ENCODE measurements around the gene INAVA. TPM values are rescaled to one million over a fixed set of nuclear protein-coding genes. Genes with fewer than 3 reads are reported as not detected.
"Not testable (repeated sequence)": the region's sequence is repeated elsewhere in the genome, so short reads cannot be mapped to it uniquely, and the experiment has no call there.

Gene INAVA
- polyA plus RNA-seq, 3 donors = not detected

DNA sequence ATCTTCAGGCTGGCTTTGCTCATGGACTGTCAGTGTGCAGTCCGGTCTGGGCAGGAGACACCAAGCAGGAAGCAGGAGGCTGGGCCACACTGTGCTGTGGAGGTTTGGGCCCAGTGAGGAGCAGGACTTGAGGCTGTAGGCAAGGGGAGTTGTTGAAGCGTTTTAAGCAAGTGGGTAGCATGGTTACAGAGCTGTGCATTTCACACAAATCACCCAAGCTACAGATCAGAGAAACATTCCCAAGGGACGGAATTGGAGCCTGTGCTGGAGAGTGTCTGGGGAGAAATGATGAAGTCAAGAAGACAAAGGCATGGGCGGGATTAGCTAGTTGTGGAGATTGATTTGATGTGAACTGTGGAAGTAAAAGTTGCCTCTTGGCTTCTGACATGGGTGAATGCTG is 67.9 kb downstream of the INAVA start:
- Histone ChIP-seq H3K36me3 (replicated peaks in 1 of 2; ENCODE audit: control insufficient read depth in 1 of 2, insufficient read depth in 2 of 2, low read length in 2 of 2) (peaks cover 0 to 2% of the 10 kb centered on the region in 2 donors), H3K4me2 (replicated peaks; ENCODE audit: extremely low read depth, low read length, poor library complexity, severe bottlenecking) (no peak overlapping the region), H3K27me3 (ENCODE audit: control insufficient read depth in 2 of 2, insufficient read depth in 2 of 2, low read length in 2 of 2) (no peaks in the 10 kb centered on the region), H3K4me1 (ENCODE audit: control insufficient read depth in 1 of 2, insufficient read depth in 2 of 2, low read length in 2 of 2) (no peaks in the 10 kb centered on the region), H3K9ac (ENCODE audit: insufficient read depth, low read length, poor library complexity, severe bottlenecking) (no peak overlapping the region), H3K9me3 (replicated peaks in 1 of 2; ENCODE audit: control insufficient read depth in 1 of 2, insufficient read depth in 1 of 2, low read length in 2 of 2) (no peaks in the 10 kb centered on the region), H3K79me2 (ENCODE audit: insufficient read depth, low read length) (no peaks in the 10 kb centered on the region), H4K20me1 (ENCODE audit: insufficient read depth, low read length) (no peaks in the 10 kb centered on the region), H2AFZ (ENCODE audit: insufficient read depth, low read depth, low read length, poor library complexity, severe bottlenecking) (no peak overlapping the region), H3K27ac (ENCODE audit: low read depth in 1 of 2, low read length in 2 of 2) (no peak overlapping the region), H3K4me3 (replicated peaks in 1 of 3; ENCODE audit: low read depth in 2 of 3, low read length in 3 of 3) (no peak overlapping the region)
- no peak overlapping the region for H3K4me3 Mint-ChIP-seq
- H3K27ac Mint-ChIP-seq = no peak overlapping the region
- H3K36me3 Mint-ChIP-seq = no peaks in the 10 kb centered on the region
- peaks cover 2% of the 10 kb centered on the region for H3K4me1 Mint-ChIP-seq
- TF ChIP-seq, protein P1, sequence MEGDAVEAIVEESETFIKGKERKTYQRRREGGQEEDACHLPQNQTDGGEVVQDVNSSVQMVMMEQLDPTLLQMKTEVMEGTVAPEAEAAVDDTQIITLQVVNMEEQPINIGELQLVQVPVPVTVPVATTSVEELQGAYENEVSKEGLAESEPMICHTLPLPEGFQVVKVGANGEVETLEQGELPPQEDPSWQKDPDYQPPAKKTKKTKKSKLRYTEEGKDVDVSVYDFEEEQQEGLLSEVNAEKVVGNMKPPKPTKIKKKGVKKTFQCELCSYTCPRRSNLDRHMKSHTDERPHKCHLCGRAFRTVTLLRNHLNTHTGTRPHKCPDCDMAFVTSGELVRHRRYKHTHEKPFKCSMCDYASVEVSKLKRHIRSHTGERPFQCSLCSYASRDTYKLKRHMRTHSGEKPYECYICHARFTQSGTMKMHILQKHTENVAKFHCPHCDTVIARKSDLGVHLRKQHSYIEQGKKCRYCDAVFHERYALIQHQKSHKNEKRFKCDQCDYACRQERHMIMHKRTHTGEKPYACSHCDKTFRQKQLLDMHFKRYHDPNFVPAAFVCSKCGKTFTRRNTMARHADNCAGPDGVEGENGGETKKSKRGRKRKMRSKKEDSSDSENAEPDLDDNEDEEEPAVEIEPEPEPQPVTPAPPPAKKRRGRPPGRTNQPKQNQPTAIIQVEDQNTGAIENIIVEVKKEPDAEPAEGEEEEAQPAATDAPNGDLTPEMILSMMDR (IDR thresholded peaks at IDR 0.05) = no peak
- 100% methylated on average over 2 of the region's 4 CpGs for WGBS (ENCODE audit: insufficient coverage)
- intact Hi-C loops (cut with micrococcal nuclease) = no loop called here
- peaks cover 4 to 5% (median 4%) of the 10 kb centered on the region in 3 donors for H3K27me3 Mint-ChIP-seq (ENCODE audit: low read depth in 3 of 3)
- DNase-seq = no peak
- H3K9me3 Mint-ChIP-seq = no peaks in the 10 kb centered on the region

DNA sequence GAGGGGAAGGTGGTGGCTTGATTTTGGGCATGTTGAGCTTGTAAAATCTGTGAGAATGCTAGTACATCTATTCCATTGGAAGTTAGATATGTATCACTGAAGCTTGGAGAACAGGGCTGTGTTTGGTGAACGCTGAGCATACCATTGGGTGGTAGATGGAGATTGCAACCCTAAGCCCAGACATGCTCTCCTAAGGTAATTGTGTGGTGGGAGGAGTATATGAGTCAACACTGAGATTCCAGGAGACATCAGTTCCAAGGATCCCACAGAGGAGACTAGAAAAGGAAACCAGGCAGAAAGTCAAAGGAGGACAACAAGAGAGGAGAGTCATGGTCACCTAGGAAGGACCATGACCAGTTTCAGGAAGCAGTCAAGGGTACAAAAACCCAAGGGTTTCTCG is 68.4 kb downstream of the INAVA start:
- TF ChIP-seq, protein P1 (IDR thresholded peaks at IDR 0.05) = no peak
- Mint-ChIP-seq H3K4me1 (peaks cover 2% of the 10 kb centered on the region), H3K27ac (no peak overlapping the region), H3K27me3 (ENCODE audit: low read depth in 3 of 3) (peaks cover 3 to 5% (median 4%) of the 10 kb centered on the region in 3 donors), H3K36me3 (no peaks in the 10 kb centered on the region), H3K9me3 (no peaks in the 10 kb centered on the region), H3K4me3 (no peak overlapping the region)
- H3K4me2 ChIP-seq (replicated peaks; ENCODE audit: extremely low read depth, low read length, poor library complexity, severe bottlenecking) = no peak overlapping the region
- H3K27ac ChIP-seq (ENCODE audit: low read depth in 1 of 2, low read length in 2 of 2) = no peak overlapping the region
- 90% methylated on average over 2 of the region's 2 CpGs for WGBS (ENCODE audit: insufficient coverage)
- no peak overlapping the region for H2AFZ ChIP-seq (ENCODE audit: insufficient read depth, low read depth, low read length, poor library complexity, severe bottlenecking)
- no peaks in the 10 kb centered on the region for H3K9me3 ChIP-seq (replicated peaks in 1 of 2; ENCODE audit: control insufficient read depth in 1 of 2, insufficient read depth in 1 of 2, low read length in 2 of 2)
- H3K27me3 ChIP-seq (ENCODE audit: control insufficient read depth in 2 of 2, insufficient read depth in 2 of 2, low read length in 2 of 2) = no peaks in the 10 kb centered on the region
- H3K79me2 ChIP-seq (ENCODE audit: insufficient read depth, low read length) = no peaks in the 10 kb centered on the region
- peaks cover 0 to 4% of the 10 kb centered on the region in 2 donors for H3K36me3 ChIP-seq (replicated peaks in 1 of 2; ENCODE audit: control insufficient read depth in 1 of 2, insufficient read depth in 2 of 2, low read length in 2 of 2)
- intact Hi-C loops (cut with micrococcal nuclease) = no loop called here
- DNase-seq = no peak
- H3K4me3 ChIP-seq (replicated peaks in 1 of 3; ENCODE audit: low read depth in 2 of 3, low read length in 3 of 3) = no peak overlapping the region
- no peak overlapping the region for H3K9ac ChIP-seq (ENCODE audit: insufficient read depth, low read length, poor library complexity, severe bottlenecking)
- H3K4me1 ChIP-seq (ENCODE audit: control insufficient read depth in 1 of 2, insufficient read depth in 2 of 2, low read length in 2 of 2) = no peaks in the 10 kb centered on the region
- H4K20me1 ChIP-seq (ENCODE audit: insufficient read depth, low read length) = no peaks in the 10 kb centered on the region

DNA sequence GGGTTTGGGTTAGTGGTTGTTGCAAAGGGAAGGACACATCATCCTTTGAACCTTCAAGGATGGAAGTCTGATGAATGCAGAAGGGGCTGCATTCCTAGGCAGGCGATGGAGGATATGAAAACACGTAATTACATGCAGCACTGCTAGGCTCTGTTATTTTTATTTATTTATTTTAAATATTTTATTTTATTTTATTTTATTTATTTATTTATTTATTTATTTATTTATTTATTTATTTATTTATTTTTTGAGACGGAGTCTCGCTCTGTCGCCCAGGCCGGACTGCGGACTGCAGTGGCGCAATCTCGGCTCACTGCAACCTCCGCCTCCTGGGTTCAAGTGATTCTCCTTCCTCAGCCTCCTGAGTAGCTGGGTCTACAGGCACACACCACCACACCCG is 69.2 kb downstream of the INAVA start:
- H3K9ac ChIP-seq (ENCODE audit: insufficient read depth, low read length, poor library complexity, severe bottlenecking); H3K27me3 ChIP-seq (ENCODE audit: control insufficient read depth in 2 of 2, insufficient read depth in 2 of 2, low read length in 2 of 2); H4K20me1 ChIP-seq (ENCODE audit: insufficient read depth, low read length); DNase-seq; H3K36me3 Mint-ChIP-seq; H3K27ac Mint-ChIP-seq; H3K4me1 ChIP-seq (ENCODE audit: control insufficient read depth in 1 of 2, insufficient read depth in 2 of 2, low read length in 2 of 2); H3K36me3 ChIP-seq (replicated peaks in 1 of 2; ENCODE audit: control insufficient read depth in 1 of 2, insufficient read depth in 2 of 2, low read length in 2 of 2); H3K4me3 Mint-ChIP-seq; intact Hi-C loops (cut with micrococcal nuclease); H3K4me1 Mint-ChIP-seq; H3K4me2 ChIP-seq (replicated peaks; ENCODE audit: extremely low read depth, low read length, poor library complexity, severe bottlenecking); H3K9me3 Mint-ChIP-seq; H3K27me3 Mint-ChIP-seq (ENCODE audit: low read depth in 3 of 3); H3K79me2 ChIP-seq (ENCODE audit: insufficient read depth, low read length); H3K4me3 ChIP-seq (replicated peaks in 1 of 3; ENCODE audit: low read depth in 2 of 3, low read length in 3 of 3); H2AFZ ChIP-seq (ENCODE audit: insufficient read depth, low read depth, low read length, poor library complexity, severe bottlenecking); H3K27ac ChIP-seq (ENCODE audit: low read depth in 1 of 2, low read length in 2 of 2); H3K9me3 ChIP-seq (replicated peaks in 1 of 2; ENCODE audit: control insufficient read depth in 1 of 2, insufficient read depth in 1 of 2, low read length in 2 of 2): not testable (repeated sequence)
- whole genome bisulfite sequencing (ENCODE audit: insufficient coverage) = no CpG with 5 or more reads among the region's 11 CpGs
